Transverse colon (tissue), 3 donors: ENCODE data around the gene ZNF343.

Experiments
- EP300 ChIP-seq: sonication (generic); formaldehyde crosslinking; IDR thresholded peaks from one replicate; pipeline ENCODE4 v1.6.1; 2017; ENCODE audit warnings: antibody characterized with exemption, low read depth
- POLR2A ChIP-seq: fragments of 450-650 bp; IDR thresholded peaks from one replicate; pipeline ENCODE4 v1.6.1; 2016; ENCODE audit warnings: antibody characterized with exemption, mild to moderate bottlenecking, moderate library complexity
- TF ChIP-seq, protein P1 (sequence below), 5 experiments: fragments of 200-600 bp in 3 of 5; fragments of 450-650 bp in 2 of 5; sonication (generic) in 3 of 5; IDR thresholded peaks; 1 replicate in 2 of 5; 2 replicates in 3 of 5; pipeline ENCODE4 v1.5.1; 2016 to 2017; ENCODE audit warnings: antibody characterized with exemption in 5 of 5, inconsistent platforms in 3 of 5, mild to moderate bottlenecking in 2 of 5, moderate library complexity in 1 of 5

DNA sequence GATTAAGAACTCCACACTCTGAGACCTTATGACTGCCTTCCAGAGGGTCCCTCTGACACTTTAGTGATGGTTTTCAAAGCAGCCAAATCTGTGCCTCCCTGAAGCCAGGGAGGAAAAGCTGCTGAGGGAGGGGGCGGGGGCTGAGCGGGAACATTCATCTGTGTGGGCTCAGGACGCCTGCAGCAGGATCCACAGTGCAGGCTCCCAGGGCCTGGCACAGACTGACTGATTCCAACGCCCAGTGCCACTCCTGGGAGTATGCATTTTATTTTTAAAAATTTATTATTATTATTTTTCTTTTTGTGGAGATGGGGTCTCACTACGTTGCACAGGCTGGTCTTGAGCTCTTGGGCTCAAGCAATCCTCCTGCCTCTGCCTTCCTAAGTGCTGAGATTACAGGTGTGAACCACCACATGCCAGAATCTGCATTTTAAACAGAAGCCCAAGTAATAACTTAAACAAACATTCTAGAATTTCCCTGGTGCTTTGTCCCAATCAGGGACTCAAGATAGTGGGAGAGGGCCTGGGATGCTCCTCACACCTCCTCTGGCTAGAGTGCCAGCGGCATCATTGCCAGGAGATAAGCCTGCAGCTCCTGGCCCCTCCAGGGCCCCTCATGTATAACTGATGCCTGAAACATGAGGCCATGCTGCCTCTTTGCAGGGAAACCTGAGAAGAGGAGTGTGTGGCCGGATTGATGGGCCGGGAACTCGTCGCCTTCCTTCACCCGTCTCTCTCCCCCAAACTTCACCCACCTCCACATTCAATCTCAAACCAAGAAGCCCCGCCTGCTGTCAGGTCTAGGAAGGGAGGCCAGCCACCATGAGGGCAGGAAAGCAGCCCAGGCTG lies 27.2 kb upstream of the ZNF343 start:
- no peak for TF ChIP-seq POLR2A
- TF ChIP-seq, protein P1, sequence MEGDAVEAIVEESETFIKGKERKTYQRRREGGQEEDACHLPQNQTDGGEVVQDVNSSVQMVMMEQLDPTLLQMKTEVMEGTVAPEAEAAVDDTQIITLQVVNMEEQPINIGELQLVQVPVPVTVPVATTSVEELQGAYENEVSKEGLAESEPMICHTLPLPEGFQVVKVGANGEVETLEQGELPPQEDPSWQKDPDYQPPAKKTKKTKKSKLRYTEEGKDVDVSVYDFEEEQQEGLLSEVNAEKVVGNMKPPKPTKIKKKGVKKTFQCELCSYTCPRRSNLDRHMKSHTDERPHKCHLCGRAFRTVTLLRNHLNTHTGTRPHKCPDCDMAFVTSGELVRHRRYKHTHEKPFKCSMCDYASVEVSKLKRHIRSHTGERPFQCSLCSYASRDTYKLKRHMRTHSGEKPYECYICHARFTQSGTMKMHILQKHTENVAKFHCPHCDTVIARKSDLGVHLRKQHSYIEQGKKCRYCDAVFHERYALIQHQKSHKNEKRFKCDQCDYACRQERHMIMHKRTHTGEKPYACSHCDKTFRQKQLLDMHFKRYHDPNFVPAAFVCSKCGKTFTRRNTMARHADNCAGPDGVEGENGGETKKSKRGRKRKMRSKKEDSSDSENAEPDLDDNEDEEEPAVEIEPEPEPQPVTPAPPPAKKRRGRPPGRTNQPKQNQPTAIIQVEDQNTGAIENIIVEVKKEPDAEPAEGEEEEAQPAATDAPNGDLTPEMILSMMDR (IDR thresholded peaks at IDR 0.05): no peak
- no peak for TF ChIP-seq EP300
